Stimulated activated naive CD4-positive, alpha-beta T cell treated with Interleukin-2 at 50 U/mL for 16 hours (primary cell): ENCODE data around the gene MYRIP.
"Not testable (repeated sequence)": the region's sequence is repeated elsewhere in the genome, so short reads cannot be mapped to it uniquely, and the experiment has no call there.

ENCODE experiments used
- DNase-seq: peaks from one replicate; lab custom pipeline; 2025; lab: John Stamatoyannopoulos, UW

The MYRIP gene

GRCh38 chr3:40042752-40043443 is 233.5 kb downstream of the MYRIP start:
- no peak for DNase-seq

- no peak for DNase-seq
Measured at GRCh38 chr3:40043444-40043755, 234.0 kb downstream of the MYRIP start.

GRCh38 chr3:40044487-40044886 is 235.1 kb downstream of the MYRIP start:
- DNase-seq = no peak

- no peak for DNase-seq
Measured at GRCh38 chr3:40045051-40045450, 235.6 kb downstream of the MYRIP start.

- DNase-seq = no peak
Measured at GRCh38 chr3:40046149-40046548, 236.7 kb downstream of the MYRIP start.

- no peak for DNase-seq
Measured at GRCh38 chr3:40047406-40047805, 238.0 kb downstream of the MYRIP start.

- no peak for DNase-seq
Measured at GRCh38 chr3:40053663-40054062, 244.3 kb downstream of the MYRIP start.

- DNase-seq = no peak
Measured at GRCh38 chr3:40054568-40055222, 245.3 kb downstream of the MYRIP start.

GRCh38 chr3:40055361-40055760 is 246.0 kb downstream of the MYRIP start:
- no peak for DNase-seq

GRCh38 chr3:40055956-40056355 is 246.5 kb downstream of the MYRIP start:
- DNase-seq = no peak

- no peak for DNase-seq
Measured at GRCh38 chr3:40057077-40057476, 247.7 kb downstream of the MYRIP start.

- DNase-seq = no peak
Measured at GRCh38 chr3:40057786-40058185, 248.4 kb downstream of the MYRIP start.

- DNase-seq = no peak
Measured at GRCh38 chr3:40068636-40069035, 259.2 kb downstream of the MYRIP start.

GRCh38 chr3:40070816-40071215 is 261.4 kb downstream of the MYRIP start:
- no peak for DNase-seq

- DNase-seq = no peak
Measured at GRCh38 chr3:40071683-40072238, 262.4 kb downstream of the MYRIP start.

- DNase-seq = no peak
Measured at GRCh38 chr3:40073310-40074007, 264.1 kb downstream of the MYRIP start.

GRCh38 chr3:40077139-40077538 is 267.7 kb downstream of the MYRIP start:
- DNase-seq = not testable (repeated sequence)

- DNase-seq = not testable (repeated sequence)
Measured at GRCh38 chr3:40077828-40078492, 268.6 kb downstream of the MYRIP start.

- no peak for DNase-seq
Measured at GRCh38 chr3:40078590-40078989, 269.2 kb downstream of the MYRIP start.

- DNase-seq = no peak
Measured at GRCh38 chr3:40079203-40079846, 269.9 kb downstream of the MYRIP start.

GRCh38 chr3:40079847-40080240 is 270.4 kb downstream of the MYRIP start:
- no peak for DNase-seq

GRCh38 chr3:40083066-40083465 is 273.7 kb downstream of the MYRIP start:
- no peak for DNase-seq
